HUES64 (cell line): ENCODE results near the gene ZNF605.
"Not testable (repeated sequence)": the region's sequence is repeated elsewhere in the genome, so short reads cannot be mapped to it uniquely, and the experiment has no call there.

Experiments
- H3K27ac ChIP-seq: 2 replicates; pipeline ENCODE4 v1.7.0; 2013; ENCODE audit warnings: low read depth, low read length, inconsistent platforms
- H3K27me3 ChIP-seq: 2 replicates; pipeline ENCODE4 v1.6.1; 2013; ENCODE audit warnings: mild to moderate bottlenecking, low read length; ENCODE audit not compliant: insufficient read depth
- H3K36me3 ChIP-seq: 2 replicates; pipeline ENCODE4 v1.6.1; 2013; ENCODE audit warnings: mild to moderate bottlenecking, low read length; ENCODE audit not compliant: insufficient read depth
- H3K4me1 ChIP-seq: 2 replicates; pipeline ENCODE4 v1.6.1; 2013; ENCODE audit warnings: mild to moderate bottlenecking, low read length, moderate library complexity; ENCODE audit not compliant: insufficient read depth
- H3K4me3 ChIP-seq: 2 replicates; pipeline ENCODE4 v1.5.1; 2013; ENCODE audit warnings: mild to moderate bottlenecking, low read length, moderate library complexity
- H3K9ac ChIP-seq: 2 replicates; pipeline ENCODE4 v1.6.1; 2013; ENCODE audit warnings: mild to moderate bottlenecking, low read depth, low read length
- H3K9me3 ChIP-seq: 2 replicates; pipeline ENCODE4 v1.6.1; 2013; ENCODE audit warnings: low read depth, low read length; ENCODE audit not compliant: insufficient read depth
- WGBS: fragments of 150-250, 120-280 bp; methylation state at CpG from one replicate; pipeline ENCODE4 v1.1.7; 2013; ENCODE audit warnings: missing lambda C conversion rate; 5-methylcytosine and 5-hydroxymethylcytosine counted together

The ZNF605 gene

DNA sequence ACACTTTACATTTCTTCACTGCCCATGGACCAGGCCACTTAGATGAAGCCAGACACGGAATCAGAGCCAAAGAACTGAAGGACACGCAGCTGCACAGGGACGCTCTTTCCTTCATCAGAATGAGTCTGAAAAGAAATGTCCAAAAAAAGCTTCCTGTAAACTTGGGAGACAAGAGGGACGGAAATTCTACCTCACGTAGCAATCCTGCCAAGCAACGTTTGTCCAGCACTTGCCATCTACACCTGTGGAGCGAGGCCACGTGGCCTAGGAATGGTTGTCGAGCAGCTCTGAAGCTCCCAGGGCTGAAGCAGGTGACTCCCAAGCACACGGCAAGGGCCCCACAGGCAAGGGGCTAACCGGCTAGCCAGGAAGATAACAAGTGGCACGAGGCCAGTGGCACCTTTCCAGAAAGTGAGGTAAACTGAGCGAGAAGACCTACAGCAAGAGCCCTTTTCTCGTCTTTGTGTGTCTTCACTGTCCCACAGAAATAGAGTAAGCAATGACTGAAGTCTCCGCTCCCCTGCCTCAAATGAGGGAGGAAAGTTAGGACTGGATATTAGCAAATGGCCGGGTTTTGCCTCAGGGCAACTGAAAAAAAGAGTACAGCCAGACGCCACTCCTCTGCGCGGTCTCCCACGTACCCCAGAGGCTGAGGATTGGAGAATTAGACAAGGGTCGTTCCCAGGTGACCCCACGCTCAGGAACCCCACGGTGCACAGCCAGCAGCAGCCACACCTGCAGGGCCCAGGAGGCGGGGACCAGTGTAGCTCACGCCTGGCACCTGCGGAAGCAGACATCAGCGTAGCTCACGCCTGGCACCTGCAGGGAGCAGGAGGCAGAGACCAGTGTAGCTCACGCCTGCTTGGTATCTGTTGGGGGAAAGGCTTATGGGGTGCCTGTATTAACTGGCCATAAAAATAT, 7.7 kb downstream of the ZNF605 start:
- H3K9ac ChIP-seq, result no peak overlapping the region
- H3K4me1 ChIP-seq, result no peaks in the 10 kb centered on the region
- H3K27ac ChIP-seq, result no peak overlapping the region
- no peak overlapping the region for H3K4me3 ChIP-seq
- WGBS, result 95% methylated on average over 29 of the region's 29 CpGs
- no peaks in the 10 kb centered on the region for H3K27me3 ChIP-seq
- H3K36me3 ChIP-seq, result peaks cover 39% of the 10 kb centered on the region
- H3K9me3 ChIP-seq, result peaks cover 86% of the 10 kb centered on the region

DNA sequence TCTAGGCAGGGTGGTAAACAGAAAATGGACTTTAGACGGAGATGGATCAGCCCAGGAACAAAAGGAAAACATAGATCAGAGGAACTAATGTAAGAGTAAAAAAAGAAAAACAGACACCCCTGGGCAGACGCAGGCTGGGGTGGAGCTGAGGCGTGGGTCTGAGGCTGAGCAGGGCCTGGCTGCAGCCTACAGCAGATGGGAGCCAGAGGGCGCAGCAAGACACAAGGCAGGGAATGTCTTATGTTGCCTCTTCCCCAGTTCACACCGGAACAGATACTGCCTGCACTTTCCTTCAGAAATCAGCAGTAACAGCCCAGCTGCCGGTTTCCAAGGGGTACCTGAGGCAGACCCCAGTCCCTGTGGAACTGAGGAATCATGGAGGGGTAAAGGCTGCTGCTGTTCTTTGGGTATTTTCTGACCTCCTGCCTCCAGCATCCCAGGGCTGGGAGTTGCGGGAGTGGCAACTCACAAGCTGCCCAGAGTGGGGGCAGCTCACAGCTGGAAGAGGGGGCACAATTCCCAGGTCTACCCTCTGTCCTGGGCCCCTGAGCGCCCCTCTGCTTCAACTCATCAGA, 9.8 kb downstream of the ZNF605 start:
- Histone ChIP-seq H3K9me3 (peaks cover 87% of the 10 kb centered on the region), H3K27me3 (no peaks in the 10 kb centered on the region), H3K27ac (no peak overlapping the region), H3K36me3 (peaks cover 60% of the 10 kb centered on the region), H3K4me1 (no peaks in the 10 kb centered on the region), H3K9ac (no peak overlapping the region), H3K4me3 (no peak overlapping the region)
- WGBS, result 96% methylated on average over 8 of the region's 8 CpGs

DNA sequence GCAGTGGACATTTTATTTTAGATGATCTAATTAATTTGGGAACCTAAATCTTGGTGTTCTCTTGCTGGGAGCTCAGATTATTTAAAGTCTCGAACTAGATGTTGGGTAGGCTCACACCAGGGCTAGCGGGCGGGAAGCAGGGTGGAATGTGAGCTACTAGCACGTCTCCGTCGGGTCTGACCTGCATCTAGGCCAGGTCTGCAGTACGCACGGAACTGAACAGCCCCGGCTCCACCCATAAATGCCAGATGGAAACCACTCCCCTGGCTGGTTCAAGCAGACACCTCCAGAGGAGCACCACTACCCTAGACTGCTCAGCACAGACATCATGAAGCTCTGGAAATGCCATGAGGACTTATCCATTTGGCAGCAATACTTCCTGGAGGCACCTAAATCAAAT, 10.3 kb downstream of the ZNF605 start:
- no peak overlapping the region for H3K4me3 ChIP-seq
- WGBS, result 95% methylated on average over 9 of the region's 9 CpGs
- no peak overlapping the region for H3K9ac ChIP-seq
- H3K27ac ChIP-seq, result no peak overlapping the region
- H3K27me3 ChIP-seq, result no peaks in the 10 kb centered on the region
- no peaks in the 10 kb centered on the region for H3K4me1 ChIP-seq
- H3K9me3 ChIP-seq, result peaks cover 87% of the 10 kb centered on the region
- peaks cover 65% of the 10 kb centered on the region for H3K36me3 ChIP-seq

DNA sequence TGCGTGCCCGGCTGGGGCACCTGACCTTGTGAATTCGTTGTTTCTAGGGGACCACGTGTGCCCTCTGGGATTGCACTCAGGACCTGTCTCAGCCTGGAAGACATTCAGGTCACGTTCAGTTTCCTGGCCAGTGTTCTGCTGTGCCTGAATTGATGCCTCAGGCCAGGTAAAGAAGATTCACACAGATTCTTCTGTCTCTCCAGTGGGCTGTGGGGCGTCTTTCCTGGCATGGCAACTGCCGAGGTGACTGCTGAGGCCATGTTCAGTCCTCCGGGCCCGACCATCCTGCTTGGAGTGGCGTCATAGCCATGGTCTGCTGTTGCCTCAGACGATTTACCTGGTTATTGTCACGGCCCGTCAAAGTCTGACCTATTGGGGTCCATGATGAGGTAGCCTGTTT, 13.5 kb downstream of the ZNF605 start:
- Histone ChIP-seq H3K4me3 (no peak overlapping the region), H3K27ac (no peak overlapping the region), H3K9me3 (peaks cover 66% of the 10 kb centered on the region), H3K9ac (no peak overlapping the region), H3K27me3 (no peaks in the 10 kb centered on the region), H3K36me3 (peaks cover 58% of the 10 kb centered on the region), H3K4me1 (no peaks in the 10 kb centered on the region)
- WGBS, result 95% methylated on average over 13 of the region's 13 CpGs

- Histone ChIP-seq H3K9ac (no peak overlapping the region), H3K27ac (no peak overlapping the region), H3K4me3 (no peak overlapping the region), H3K9me3 (peaks cover 70% of the 10 kb centered on the region), H3K27me3 (no peaks in the 10 kb centered on the region), H3K36me3 (peaks cover 53% of the 10 kb centered on the region), H3K4me1 (no peaks in the 10 kb centered on the region)
- 97% methylated on average over 34 of the region's 34 CpGs for WGBS
These were observed 14.7 kb downstream of the ZNF605 start for GRCh38 chr12:132941336-132941954.

GRCh38 chr12:132940071-132940719, 15.9 kb downstream of the ZNF605 start:
- WGBS, result 96% methylated on average over 15 of the region's 15 CpGs

DNA sequence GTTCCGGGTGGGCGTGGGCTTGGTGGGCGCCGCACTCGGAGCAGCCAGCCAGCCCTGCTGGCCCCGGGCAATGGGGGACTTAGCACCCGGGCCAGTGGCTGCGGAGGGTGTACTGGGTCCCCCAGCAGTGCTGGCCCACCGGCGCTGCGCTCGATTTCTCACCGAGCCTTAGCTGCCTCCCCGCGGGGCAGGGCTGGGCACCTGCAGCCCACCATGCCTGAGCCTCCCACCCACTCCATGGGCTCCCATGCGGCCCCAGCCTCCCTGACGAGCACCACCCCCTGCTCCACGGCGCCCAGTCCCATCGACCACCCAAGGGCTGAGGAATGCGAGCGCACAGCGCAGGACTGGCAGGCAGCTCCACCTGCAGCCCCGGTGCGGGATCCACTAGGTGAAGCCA, 17.3 kb downstream of the ZNF605 start:
- not testable (repeated sequence) for H3K4me1 ChIP-seq, H3K27ac ChIP-seq, H3K9ac ChIP-seq, H3K27me3 ChIP-seq, H3K4me3 ChIP-seq
- peaks cover 30% of the 10 kb centered on the region for H3K36me3 ChIP-seq
- H3K9me3 ChIP-seq, result peaks cover 65% of the 10 kb centered on the region
- 95% methylated on average over 16 of the region's 25 CpGs for WGBS

More at GRCh38 chr12:132940071-132940719, 15.9 kb downstream of the ZNF605 start:
- H3K9me3 ChIP-seq, result peaks cover 65% of the 10 kb centered on the region
- no peak overlapping the region for H3K27ac ChIP-seq
- H3K36me3 ChIP-seq, result peaks cover 44% of the 10 kb centered on the region
- H3K27me3 ChIP-seq, result no peaks in the 10 kb centered on the region
- H3K4me3 ChIP-seq, result no peak overlapping the region
- H3K4me1 ChIP-seq, result no peaks in the 10 kb centered on the region
- H3K9ac ChIP-seq, result no peak overlapping the region

GRCh38 chr12:132937476-132937875, 18.6 kb downstream of the ZNF605 start:
- WGBS, result 100% methylated on average over 2 of the region's 2 CpGs
- Histone ChIP-seq H3K27ac (no peak overlapping the region), H3K9ac (no peak overlapping the region), H3K36me3 (peaks cover 27% of the 10 kb centered on the region), H3K9me3 (peaks cover 68% of the 10 kb centered on the region), H3K27me3 (no peaks in the 10 kb centered on the region), H3K4me1 (no peaks in the 10 kb centered on the region), H3K4me3 (no peak overlapping the region)

- H3K4me3 ChIP-seq, H3K27ac ChIP-seq, H3K9ac ChIP-seq, H3K4me1 ChIP-seq, H3K27me3 ChIP-seq: not testable (repeated sequence)
- 95% methylated on average over 8 of the region's 8 CpGs for WGBS
- Histone ChIP-seq H3K36me3 (peaks cover 27% of the 10 kb centered on the region), H3K9me3 (peaks cover 68% of the 10 kb centered on the region)
These were observed 19.2 kb downstream of the ZNF605 start for GRCh38 chr12:132936921-132937320.

GRCh38 chr12:132936163-132936562, 19.9 kb downstream of the ZNF605 start:
- 88% methylated on average over 1 of the region's 2 CpGs for WGBS
- no peak overlapping the region for H3K27ac ChIP-seq
- H3K9ac ChIP-seq, result no peak overlapping the region
- peaks cover 26% of the 10 kb centered on the region for H3K36me3 ChIP-seq
- H3K4me1 ChIP-seq, result no peaks in the 10 kb centered on the region
- no peaks in the 10 kb centered on the region for H3K27me3 ChIP-seq
- peaks cover 68% of the 10 kb centered on the region for H3K9me3 ChIP-seq
- no peak overlapping the region for H3K4me3 ChIP-seq

DNA sequence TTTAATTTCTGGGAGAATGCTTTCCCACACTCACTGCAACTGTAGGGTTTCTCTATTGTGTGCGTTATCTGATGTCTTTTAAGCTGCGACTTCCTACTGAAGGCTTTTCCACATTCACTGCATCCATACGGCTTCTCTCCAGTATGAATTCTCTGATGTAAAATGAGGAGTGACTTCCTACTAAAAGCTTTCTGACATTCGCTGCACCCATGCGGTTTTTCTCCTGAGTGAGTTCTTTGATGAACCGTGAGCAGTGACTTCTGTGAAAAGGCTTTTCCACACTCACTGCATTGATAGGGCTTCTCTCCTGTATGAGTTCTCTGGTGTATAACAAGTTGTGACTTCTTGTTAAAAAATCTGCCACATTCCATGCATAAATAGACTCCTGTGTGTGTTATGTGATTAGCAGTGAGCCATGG, 29.7 kb downstream of the ZNF605 start:
- H3K4me1 ChIP-seq, result no peaks in the 10 kb centered on the region
- H3K36me3 ChIP-seq, result peaks cover 41% of the 10 kb centered on the region

More for the DNA sequence above, 29.7 kb downstream of the ZNF605 start:
- Histone ChIP-seq H3K27me3 (no peaks in the 10 kb centered on the region), H3K9ac (no peak overlapping the region), H3K9me3 (peaks cover 95% of the 10 kb centered on the region), H3K27ac (no peak overlapping the region), H3K4me3 (no peak overlapping the region)
- 100% methylated on average over 5 of the region's 6 CpGs for WGBS
